Heart right ventricle (tissue), 16 donors: ENCODE results near the gene PCDHB14. TPM values are rescaled to one million over a fixed set of nuclear protein-coding genes. Genes with fewer than 3 reads are reported as not detected.
"Not testable (repeated sequence)": the region's sequence is repeated elsewhere in the genome, so short reads cannot be mapped to it uniquely, and the experiment has no call there.

Experiments
- ATAC-seq, 8 donors: fragments of 200-7000 bp; cut with Tn5 transposase; one replicate each; pipeline ENCODE4 v1.9.1; 2020; ENCODE audit warnings: mild to moderate bottlenecking in 8 of 8, moderate library complexity in 8 of 8, moderate number of reproducible peaks in 1 of 8
- DNase-seq, 2 donors: peaks; one replicate each; pipeline ENCODE4 v3.0.0-alpha.2; 2020
- H3K27ac ChIP-seq, 10 donors: fragments of 200-600 bp; sonication (generic) in 2 of 10; one replicate each; pipeline versions ENCODE4 v1.5.0 to v1.8.0; 2020 to 2022; ENCODE audit warnings: mild to moderate bottlenecking in 3 of 10
- H3K27me3 ChIP-seq, 7 donors: fragments of 200-600 bp; one replicate each; pipeline ENCODE4 v1.8.0; 2021 to 2022; ENCODE audit warnings: mild to moderate bottlenecking in 2 of 7
- H3K36me3 ChIP-seq, 9 donors: fragments of 200-600 bp; sonication (generic) in 1 of 9; one replicate each; pipeline versions ENCODE4 v1.5.0 to v1.8.0; 2020 to 2022; ENCODE audit warnings: mild to moderate bottlenecking in 2 of 9
- H3K4me1 ChIP-seq, 9 donors: fragments of 200-600 bp; sonication (generic) in 1 of 9; one replicate each; pipeline versions ENCODE4 v1.5.0 to v1.8.0; 2020 to 2022; ENCODE audit warnings: mild to moderate bottlenecking in 4 of 9
- H3K4me3 ChIP-seq, 10 donors: fragments of 200-600 bp; sonication (generic) in 2 of 10; one replicate each; pipeline versions ENCODE4 v1.5.0 to v1.8.0; 2020 to 2022; ENCODE audit warnings: mild to moderate bottlenecking in 7 of 10, moderate library complexity in 2 of 10
- H3K9me3 ChIP-seq, 11 donors: fragments of 200-600 bp in 10 of 11; sonication (generic) in 2 of 11; one replicate each; pipeline versions ENCODE4 v1.5.0 to v1.8.0; 2013 to 2022; ENCODE audit warnings: mild to moderate bottlenecking in 2 of 11, control low read depth in 1 of 11, moderate library complexity in 1 of 11
- CTCF ChIP-seq, 9 donors: fragments of 200-600 bp; sonication (generic) in 2 of 9; IDR thresholded peaks; one replicate each; pipeline versions ENCODE4 v1.5.0 to v1.8.0; 2021 to 2022; ENCODE audit warnings: antibody characterized with exemption in 9 of 9, mild to moderate bottlenecking in 5 of 9, moderate library complexity in 1 of 9
- WGBS, 2 donors: extraction: QIAGEN DNeasy Blood & Tissue Kit; methylation state at CpG; one replicate each; pipeline ENCODE4 v1.1.7; 2013; ENCODE audit warnings: inconsistent platforms in 1 of 2; 5-methylcytosine and 5-hydroxymethylcytosine counted together
- intact Hi-C, 10 donors: fragments of 100-400 bp; cut with DNase I; formaldehyde crosslinking; loops; one replicate each; pipeline versions ENCODE4 v1.11.1 to v1.14.2; 2022
- long read RNA-seq, 3 donors: library from polyadenylated mRNA; unstranded; transcript quantifications; one replicate each; pipeline ENCODE4 v2.0.0, GENCODE V29; 2020 to 2021
- polyA plus RNA-seq, 2 donors: library from polyadenylated mRNA; stranded (reverse); fragments of 200-250 nt; gene quantifications; one replicate each; pipeline ENCODE4 v1.2.3, GENCODE V29; 2013
- total RNA-seq, 10 donors: library from RNA; stranded (reverse); fragmentation: NEBNext Ultra II Directional in 3 of 10; extraction: Animal tissue kit (Norgen Biotek cat#: 25700) in 3 of 10; gene quantifications; one replicate each; pipeline versions ENCODE4 v1.2.1 to v1.2.4, GENCODE V29; 2021 to 2023
- donor health status: Arrhythmogenic right ventricular cardiomyopathy.
- donor health status: ischemic (EF 13 %, LVEDD 7.1; RV severe dilation, severe dysfunction).
- donor health status: healthy with polysubstance abuse.
- donor health status: DM: no; HTN: yes; CAD: no.
- donor health status: DM: no; HTN: no; CAD: no.
- donor health status: ischemic (EF 25% LVEDD 6.9; RV normal size, moderate dysfunction).
- donor health status: ischemic (EF 25% LVEDD 5.7; RV mildly dilated, moderate dysfunction).
- donor health status: healthy.
- donor health status: DM: yes; HTN: yes; CAD: no.
- donor health status: Ischemic cardiomyopathy.
- donor health status: ischemic (EF 35%, LVEDD 5.7; RV mildly dilated, moderate dysfunction).
- donor health status: nonischemic (EF 11% LVEDD 7.7; RV severe dilation, severe dysfunction).
- donor health status: DM: yes; HTN: yes; CAD: no.
- donor health status: PGD.
- donor health status: ischemic (EF 29% LVEDD 5.4; RV normal size, mild dysfunction).
- donor health status: nonischemic (EF 23%, LVEDD 6.1; RV moderate dilation, normal function).

PCDHB14 gene
- total RNA-seq (1 to 10 TPM; 1.4 to 9.0 (median 4.2) TPM), polyA plus RNA-seq (1 to 10 TPM; 1.2 to 2.2 TPM)
- long read RNA-seq, donor 1 = 0 reads
- long read RNA-seq, donor 2, full-length matches to known transcripts = 3 of 3 reads
- long read RNA-seq, donor 2, partial matches to known transcripts = 0 of 3 reads
- long read RNA-seq, donor 2, other reads (novel, unspliced or antisense) = 0 of 3 reads
- long read RNA-seq, donor 3, full-length matches to known transcripts = 13 of 14 reads
- long read RNA-seq, donor 3, partial matches to known transcripts = 0 of 14 reads
- long read RNA-seq, donor 3, other reads (novel, unspliced or antisense) = 1 of 14 reads

- ATAC-seq = peak in 1 of 8 donors; percentile 65
- peak in 6 of 9 donors; percentile 15 to 43 (median 26) for TF ChIP-seq CTCF (IDR thresholded peaks at IDR 0.05)
- H3K4me3 ChIP-seq = peak within 1 kb of the TSS in 7 of 10 donors; percentile 12 to 40 (median 29)
- H3K36me3 ChIP-seq = peaks cover 0 to 24% (median 0%) of the 10 kb centered on the region in 9 donors
- peaks cover 0 to 98% (median 56%) of the 10 kb centered on the region in 11 donors for H3K9me3 ChIP-seq
- no peak within 1 kb of the TSS for H3K27ac ChIP-seq
- peaks cover 0 to 13% (median 0%) of the 10 kb centered on the region in 7 donors for H3K27me3 ChIP-seq
- H3K4me1 ChIP-seq = no peaks in the 10 kb centered on the region
- DNase-seq = no peak
- intact Hi-C loops = loop anchor here in 3 of 10 donors (5.0 to 10.0 kb wide), 3 partner anchors 92 to 344 kb away; no protein-coding TSS in a partner anchor
- WGBS, 2 donors = 25 to 26% methylated on average over 15 of the region's 15 CpGs
These were observed at the start of gene PCDHB14 for GRCh38 chr5:141223112-141223783. TSS of gene PCDHB14 (plus strand) at chr5:141223343. CDS start at chr5:141223506, 163 bp downstream.

- H3K9me3 ChIP-seq = peaks cover 0 to 62% (median 0%) of the 10 kb centered on the region in 11 donors
- H3K36me3 ChIP-seq, ATAC-seq, DNase-seq, H3K27ac ChIP-seq, H3K4me1 ChIP-seq, intact Hi-C loops, H3K4me3 ChIP-seq: not testable (repeated sequence)
- 34 to 39% methylated on average over 55 to 79 of the region's 79 CpGs for WGBS, 2 donors
- peaks cover 0 to 73% (median 46%) of the 10 kb centered on the region in 7 donors for H3K27me3 ChIP-seq
These were observed 48.6 kb upstream of the PCDHB14 start for GRCh38 chr5:141174291-141175104.

- whole genome bisulfite sequencing, 2 donors = 67 to 69% methylated on average over 1 of the region's 1 CpG
- Histone ChIP-seq H3K9me3 (peaks cover 0 to 74% (median 0%) of the 10 kb centered on the region in 11 donors), H3K36me3 (no peaks in the 10 kb centered on the region), H3K4me3 (no peak overlapping the region), H3K4me1 (no peaks in the 10 kb centered on the region), H3K27me3 (peaks cover 0 to 73% (median 55%) of the 10 kb centered on the region in 7 donors), H3K27ac (no peak overlapping the region)
- intact Hi-C loops = no loop called here
- TF ChIP-seq CTCF (IDR thresholded peaks at IDR 0.05) = no peak
- DNase-seq (no peak), ATAC-seq (no peak)
These were observed 47.2 kb upstream of the PCDHB14 start for GRCh38 chr5:141175933-141176332.

GRCh38 chr5:141177577-141178191, 45.5 kb upstream of the PCDHB14 start, which contains the start of gene PCDHB8:
TSS of gene PCDHB8 (plus strand) at chr5:141177790. CDS start at chr5:141178035, 245 bp downstream.
- 21 to 23% methylated on average over 12 to 14 of the region's 18 CpGs for WGBS, 2 donors
- intact Hi-C loops, H3K36me3 ChIP-seq, H3K27ac ChIP-seq, DNase-seq, H3K4me1 ChIP-seq: not testable (repeated sequence)
- Histone ChIP-seq H3K27me3 (peaks cover 0 to 77% (median 56%) of the 10 kb centered on the region in 7 donors), H3K9me3 (peaks cover 0 to 85% (median 7%) of the 10 kb centered on the region in 11 donors), H3K4me3 (peak within 1 kb of the TSS in 2 of 10 donors; percentile 16 to 41)
- TF ChIP-seq CTCF (IDR thresholded peaks at IDR 0.05) = peak in 7 of 9 donors; percentile 8 to 36 (median 16)
- peak in 6 of 8 donors; percentile 24 to 85 (median 64) for ATAC-seq

- intact Hi-C loops = not testable (repeated sequence)
- peaks cover 0 to 84% (median 18%) of the 10 kb centered on the region in 11 donors for H3K9me3 ChIP-seq
These were observed 43.8 kb upstream of the PCDHB14 start for GRCh38 chr5:141179371-141179770.

GRCh38 chr5:141179876-141180275, 43.3 kb upstream of the PCDHB14 start:
- not testable (repeated sequence) for H3K36me3 ChIP-seq, ATAC-seq, DNase-seq, H3K4me1 ChIP-seq, H3K27ac ChIP-seq, H3K4me3 ChIP-seq
- intact Hi-C loops = loop anchor here in 3 of 10 donors (5.0 to 10.0 kb wide), 2 partner anchors 382 to 385 kb away; no protein-coding TSS in a partner anchor
- Histone ChIP-seq H3K9me3 (peaks cover 0 to 84% (median 18%) of the 10 kb centered on the region in 11 donors), H3K27me3 (peaks cover 0 to 72% (median 61%) of the 10 kb centered on the region in 7 donors)
- WGBS, 2 donors = 22 to 31% methylated on average over 19 to 22 of the region's 32 CpGs

More at GRCh38 chr5:141179371-141179770, 43.8 kb upstream of the PCDHB14 start:
- H3K27me3 ChIP-seq = peaks cover 0 to 71% (median 61%) of the 10 kb centered on the region in 7 donors
- not testable (repeated sequence) for ATAC-seq, H3K27ac ChIP-seq, H3K36me3 ChIP-seq, DNase-seq, H3K4me1 ChIP-seq, H3K4me3 ChIP-seq
- 35 to 37% methylated on average over 28 to 35 of the region's 39 CpGs for WGBS, 2 donors
